H1 (cell line): Measurements from ENCODE around the gene VPS13D. TPM values are rescaled to one million over a fixed set of nuclear protein-coding genes. Genes with fewer than 3 reads are reported as not detected.

Experiments used
- CTCF ChIA-PET: fragments of 300-600 bp; sonication (Branson Sonifier 250); formaldehyde crosslinking; loops from one replicate; lab custom pipeline; 2021; ENCODE audit not compliant: partially characterized antibody; lab: Charles Lee
- POLR2A ChIA-PET: fragments of 300-600 bp; sonication (Branson Sonifier 250); formaldehyde crosslinking; loops from one replicate; lab custom pipeline; 2021; ENCODE audit warnings: inconsistent platforms; ENCODE audit not compliant: partially characterized antibody; lab: Charles Lee
- DNase-seq, 2 experiments: peaks; one replicate each; pipeline versions ENCODE4 v3.0.0 to v3.0.0-alpha.2; 2010 to 2022; ENCODE audit warnings: low spot score in 2 of 2, low read depth in 1 of 2, mixed read lengths in 1 of 2
- FAIRE-seq: peaks from 2 replicates; lab custom pipeline; 2011; peaks lifted over from hg19 to GRCh38; lab: Jason Lieb, UNC
- H2AFZ ChIP-seq: 2 replicates; pipeline ENCODE4 v1.8.1; 2012; ENCODE audit warnings: low read length, inconsistent platforms
- H2AK5ac ChIP-seq: 2 replicates; pipeline ENCODE4 v1.6.1; 2013; ENCODE audit warnings: low read depth, low read length
- H2BK120ac ChIP-seq: replicated peaks from 2 replicates; pipeline ENCODE3; 2013; ENCODE audit warnings: low read depth, low read length, inconsistent platforms
- H2BK12ac ChIP-seq: 2 replicates; pipeline ENCODE4 v1.6.1; 2013; ENCODE audit warnings: low read depth, low read length
- H2BK15ac ChIP-seq: 2 replicates; pipeline ENCODE4 v1.6.1; 2013; ENCODE audit warnings: low read length
- H2BK20ac ChIP-seq: 2 replicates; pipeline ENCODE4 v1.6.1; 2013; ENCODE audit warnings: low read length
- H2BK5ac ChIP-seq: 2 replicates; pipeline ENCODE4 v1.6.1; 2013; ENCODE audit warnings: low read depth, low read length
- H3K14ac ChIP-seq: 2 replicates; pipeline ENCODE4 v1.6.1; 2013; ENCODE audit warnings: inconsistent platforms; ENCODE audit not compliant: insufficient read length
- H3K18ac ChIP-seq: 2 replicates; pipeline ENCODE4 v1.6.1; 2013; ENCODE audit warnings: low read length; ENCODE audit errors: extremely low read depth
- H3K23ac ChIP-seq: 2 replicates; pipeline ENCODE4 v1.6.1; 2013; ENCODE audit warnings: inconsistent platforms; ENCODE audit not compliant: insufficient read length
- H3K23me2 ChIP-seq: 2 replicates; pipeline ENCODE4 v1.6.1; 2013; ENCODE audit warnings: low read depth, low read length
- H3K27ac ChIP-seq: 2 replicates; pipeline ENCODE4 v1.6.1; 2011; ENCODE audit warnings: low read depth, low read length, inconsistent platforms
- H3K27me3 ChIP-seq, 4 experiments: replicated peaks in 1 of 4; 1 replicate in 1 of 4; 2 replicates in 3 of 4; pipeline versions ENCODE4 v1.6.1 to v1.8.1; 2011 to 2013; ENCODE audit warnings: low read length in 3 of 4, mild to moderate bottlenecking in 3 of 4, inconsistent platforms in 2 of 4, mixed read lengths in 2 of 4, moderate library complexity in 1 of 4; ENCODE audit not compliant: control insufficient read depth in 3 of 4, insufficient read depth in 3 of 4; ENCODE audit errors: extremely low read depth in 1 of 4
- H3K36me3 ChIP-seq, 4 experiments: 2 replicates each; pipeline versions ENCODE4 v1.6.1 to v1.8.1; 2011 to 2013; ENCODE audit warnings: mild to moderate bottlenecking in 4 of 4, low read length in 3 of 4, moderate library complexity in 2 of 4, control low read depth in 1 of 4, inconsistent platforms in 1 of 4; ENCODE audit not compliant: insufficient read depth in 4 of 4, control insufficient read depth in 2 of 4
- H3K4ac ChIP-seq: replicated peaks from 2 replicates; pipeline ENCODE3; 2013; ENCODE audit warnings: low read length, low read depth, mixed read lengths, inconsistent platforms; ENCODE audit not compliant: insufficient read length
- H3K4me1 ChIP-seq, 4 experiments: replicated peaks in 1 of 4; 1 replicate in 1 of 4; 2 replicates in 3 of 4; pipeline versions ENCODE4 v1.6.1 to v1.8.1; 2011 to 2013; ENCODE audit warnings: low read length in 3 of 4, inconsistent platforms in 2 of 4, mixed read lengths in 1 of 4; ENCODE audit not compliant: insufficient read depth in 4 of 4, control insufficient read depth in 3 of 4
- H3K4me2 ChIP-seq, 2 experiments: 2 replicates each; pipeline versions ENCODE4 v1.6.1 to v1.8.1; 2011 to 2013; ENCODE audit warnings: low read depth in 2 of 2, low read length in 2 of 2, control low read depth in 1 of 2, inconsistent platforms in 1 of 2, mild to moderate bottlenecking in 1 of 2; ENCODE audit not compliant: insufficient read depth in 1 of 2
- H3K4me3 ChIP-seq, 4 experiments: fragments of 200-600, 300-600 bp in 1 of 4; sonication (generic), shearing (Covaris generic), sonication (Bioruptor Twin) in 1 of 4; 2 replicates each; pipeline versions ENCODE4 v1.5.1 to v1.8.1; 2011 to 2016; ENCODE audit warnings: low read length in 4 of 4, low read depth in 3 of 4, control low read depth in 2 of 4, inconsistent platforms in 2 of 4, mild to moderate bottlenecking in 2 of 4, mixed read lengths in 1 of 4, moderate library complexity in 1 of 4; ENCODE audit not compliant: insufficient read depth in 2 of 4; ENCODE audit errors: extremely low read depth in 1 of 4
- H3K56ac ChIP-seq: replicated peaks from 2 replicates; pipeline ENCODE3; 2013; ENCODE audit warnings: low read depth, mild to moderate bottlenecking, mixed read lengths, low read length, inconsistent platforms; ENCODE audit not compliant: insufficient read length
- H3K79me1 ChIP-seq: 2 replicates; pipeline ENCODE4 v1.6.1; 2013; ENCODE audit warnings: low read depth, low read length, control low read depth
- H3K79me2 ChIP-seq, 2 experiments: 2 replicates each; pipeline versions ENCODE4 v1.6.1 to v1.8.1; 2012 to 2013; ENCODE audit warnings: low read length in 2 of 2, mild to moderate bottlenecking in 2 of 2, inconsistent platforms in 1 of 2; ENCODE audit not compliant: insufficient read depth in 2 of 2, control insufficient read depth in 1 of 2
- H3K9ac ChIP-seq, 4 experiments: replicated peaks in 1 of 4; 1 replicate in 1 of 4; 2 replicates in 3 of 4; pipeline versions ENCODE4 v1.6.1 to v1.8.1; 2011 to 2013; ENCODE audit warnings: low read depth in 3 of 4, low read length in 3 of 4, control low read depth in 2 of 4, mild to moderate bottlenecking in 2 of 4, moderate library complexity in 2 of 4, inconsistent platforms in 1 of 4; ENCODE audit errors: extremely low read depth in 1 of 4
- H3K9me3 ChIP-seq, 2 experiments: 2 replicates each; pipeline versions ENCODE4 v1.6.1 to v1.8.1; 2012 to 2013; ENCODE audit warnings: mild to moderate bottlenecking in 2 of 2, moderate library complexity in 2 of 2, control low read depth in 1 of 2, inconsistent platforms in 1 of 2, low read depth in 1 of 2, low read length in 1 of 2, mixed read lengths in 1 of 2; ENCODE audit not compliant: insufficient read depth in 2 of 2
- H4K20me1 ChIP-seq, 2 experiments: replicated peaks in 1 of 2; 2 replicates each; pipeline versions ENCODE3 to v1.8.1; 2011 to 2013; ENCODE audit warnings: inconsistent platforms in 2 of 2, low read length in 2 of 2, mild to moderate bottlenecking in 1 of 2; ENCODE audit not compliant: insufficient read depth in 2 of 2, control insufficient read depth in 1 of 2
- H4K5ac ChIP-seq: 2 replicates; pipeline ENCODE4 v1.6.1; 2013; ENCODE audit warnings: low read length, low read depth, mixed read lengths, inconsistent platforms; ENCODE audit not compliant: insufficient read length
- H4K8ac ChIP-seq: 2 replicates; pipeline ENCODE4 v1.8.0; 2013; ENCODE audit warnings: mild to moderate bottlenecking, moderate library complexity, low read length, inconsistent platforms; ENCODE audit not compliant: insufficient read depth; ENCODE audit errors: extremely low read depth
- H4K91ac ChIP-seq: replicated peaks from 2 replicates; pipeline ENCODE3; 2013; ENCODE audit warnings: low read length, mixed read lengths, inconsistent platforms; ENCODE audit not compliant: insufficient read length
- HDAC2 ChIP-seq, 2 experiments: fragments of 300-600 bp in 1 of 2; sonication (generic) in 1 of 2; IDR thresholded peaks; 2 replicates each; pipeline ENCODE4 v1.6.1; 2011 to 2012; ENCODE audit warnings: low read depth in 2 of 2, low read length in 2 of 2, mild to moderate bottlenecking in 2 of 2, moderate library complexity in 2 of 2, borderline replicate concordance in 1 of 2, inconsistent platforms in 1 of 2
- JUN ChIP-seq: IDR thresholded peaks from 2 replicates; pipeline ENCODE4 v1.6.1; 2011; ENCODE audit warnings: low read depth, mild to moderate bottlenecking, improper control_type of control experiment, low read length
- NRF1 ChIP-seq: IDR thresholded peaks from 2 replicates; pipeline ENCODE4 v1.6.1; 2011; ENCODE audit warnings: mild to moderate bottlenecking, low read depth, low read length, improper control_type of control experiment
- POU5F1 ChIP-seq: IDR thresholded peaks from 2 replicates; pipeline ENCODE4 v1.6.1; 2011; ENCODE audit warnings: low read depth, mild to moderate bottlenecking, low read length, moderate library complexity
- RFX5 ChIP-seq: IDR thresholded peaks from 2 replicates; pipeline ENCODE4 v1.6.1; 2011; ENCODE audit warnings: low read depth, low read length, improper control_type of control experiment, borderline replicate concordance
- SIN3A ChIP-seq, 2 experiments: IDR thresholded peaks in 1 of 2; conservative IDR thresholded peaks in 1 of 2; 2 replicates each; pipeline ENCODE4 v1.6.1; 2011 to 2012; ENCODE audit warnings: low read length in 2 of 2, improper control_type of control experiment in 1 of 2, low read depth in 1 of 2, mild to moderate bottlenecking in 1 of 2
- SP1 ChIP-seq: IDR thresholded peaks from 2 replicates; pipeline ENCODE4 v1.6.1; 2011; ENCODE audit warnings: low read depth, low read length
- SUZ12 ChIP-seq: fragments of 200-600 bp; sonication (generic); IDR thresholded peaks from 2 replicates; pipeline ENCODE4 v1.6.1; 2012; ENCODE audit warnings: mild to moderate bottlenecking, inconsistent platforms, low read length, moderate library complexity, mixed read lengths
- TBP ChIP-seq: IDR thresholded peaks from 2 replicates; pipeline ENCODE4 v1.6.1; 2011; ENCODE audit warnings: low read depth, low read length, improper control_type of control experiment
- TEAD4 ChIP-seq: IDR thresholded peaks from 2 replicates; pipeline ENCODE4 v1.6.1; 2012; ENCODE audit warnings: low read depth, low read length, inconsistent platforms, mixed read lengths
- WGBS, 2 experiments: shearing (Covaris generic) in 1 of 2; methylation state at CpG; one replicate each; pipeline versions ENCODE4 v1.1.6 to v1.1.7; 2013 to 2015; ENCODE audit warnings: low lambda C conversion rate in 2 of 2, mixed read lengths in 2 of 2, inconsistent platforms in 1 of 2, low coverage in 1 of 2, missing lambda C conversion rate in 1 of 2; ENCODE audit not compliant: insufficient replicate concordance in 2 of 2, insufficient coverage in 1 of 2, insufficient read length in 1 of 2; ENCODE audit errors: extremely low coverage in 1 of 2, missing lambda C conversion rate in 1 of 2; 5-methylcytosine and 5-hydroxymethylcytosine counted together
- polyA plus RNA-seq, 7 experiments: library from polyadenylated mRNA; depleted of rRNA in 3 of 7; stranded (reverse) in 5 of 7; unstranded in 2 of 7; fragments of >200 nt in 5 of 7; fragments of 200-250 nt in 2 of 7; gene quantifications; 1 replicate in 5 of 7; 2 replicates in 1 of 7; 4 replicates in 1 of 7; pipeline versions ENCODE4 v1.2.1 to v1.2.3, GENCODE V29; 2011 to 2013; ENCODE audit warnings: missing spikeins in 2 of 7, mixed read lengths in 2 of 7
- total RNA-seq: library from RNA; stranded (reverse); fragmentation: NEBNext Ultra II Directional; extraction: Animal tissue kit (Norgen Biotek cat#: 25700); gene quantifications from 2 replicates; pipeline ENCODE4 v1.2.1, GENCODE V29; 2021
- TF ChIP-seq, protein P1 (sequence below): IDR thresholded peaks from 2 replicates; pipeline ENCODE4 v1.6.1; 2012; ENCODE audit warnings: inconsistent platforms
- TF ChIP-seq, protein P2 (sequence below): IDR thresholded peaks from 2 replicates; pipeline ENCODE4 v1.6.1; 2011; ENCODE audit warnings: low read depth, mild to moderate bottlenecking, low read length; ENCODE audit not compliant: insufficient read depth

Gene VPS13D
- total and polyA plus RNA-seq, 2 of the 8 experiments (the other 6 are each of a cell fraction or from before 2014, with no cell fraction given), result 10.9 to 31.2 TPM

DNA sequence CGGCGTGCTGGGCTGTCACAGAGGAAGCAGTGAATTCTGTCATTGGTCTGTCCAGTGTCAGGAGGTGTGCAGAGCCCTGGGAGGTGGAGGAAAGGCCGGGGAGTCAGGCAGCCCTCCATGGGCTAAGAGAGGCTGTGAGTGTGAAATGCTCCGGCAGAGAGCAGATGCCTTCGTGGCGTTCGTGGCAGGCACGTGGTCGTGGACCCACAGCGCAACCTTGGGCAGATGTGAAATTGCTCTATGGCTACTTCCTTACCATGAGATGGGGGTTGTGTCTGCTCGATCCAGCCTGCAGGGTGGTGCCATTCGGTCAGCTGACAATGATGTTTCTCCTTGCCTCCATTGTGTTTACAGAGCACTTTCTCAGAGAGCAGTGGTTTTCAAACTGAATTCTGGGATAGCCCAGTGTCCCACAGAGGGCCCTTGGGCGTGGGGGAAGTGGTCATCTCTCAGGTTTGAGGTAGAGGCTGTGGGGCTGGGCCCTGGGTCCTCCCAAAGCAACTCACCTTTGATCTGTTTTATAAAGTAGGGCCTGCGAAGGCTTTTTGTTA lies 35.1 kb upstream of the VPS13D start:
- CTCF ChIA-PET, result interaction anchor here (1.0 to 16.7 kb wide), 5 partner anchors 8 to 88 kb away, joined by 4 to 165 read pairs (median 8); no protein-coding TSS in a partner anchor
- Histone ChIP-seq H3K27me3 (no peaks in the 10 kb centered on the region; a peak in 1 of 7 replicates), H3K23ac (no peak overlapping the region), H3K79me1 (no peaks in the 10 kb centered on the region), H2BK12ac (no peak overlapping the region), H3K4ac (no peak overlapping the region), H3K14ac (no peak overlapping the region), H3K9ac (no peak overlapping the region), H3K36me3 (no peaks in the 10 kb centered on the region), H3K79me2 (no peaks in the 10 kb centered on the region), H3K27ac (no peak overlapping the region), H3K4me3 (no peak overlapping the region), H3K18ac (no peak overlapping the region), H4K91ac (no peak overlapping the region), H4K5ac (no peak overlapping the region), H2BK5ac (no peak overlapping the region), H2BK120ac (no peak overlapping the region), H4K8ac (no peak overlapping the region), H4K20me1 (peaks cover 0 to 1% of the 10 kb centered on the region in 2 experiments), H3K4me2 (no peak overlapping the region), H3K23me2 (0 out of 2 replicates have a peak, but pooled peaks cover 3% of the 10 kb centered on the region), H3K56ac (no peak overlapping the region), H2BK20ac (no peak overlapping the region), H3K4me1 (peaks cover 0 to 5% (median 2%) of the 10 kb centered on the region in 4 experiments; a peak in 2 of 7 replicates), H2BK15ac (no peak overlapping the region), H3K9me3 (no peaks in the 10 kb centered on the region), H2AK5ac (no peak overlapping the region), H2AFZ (no peak overlapping the region)
- FAIRE-seq (no peak), DNase-seq (no peak)
- POLR2A ChIA-PET, result no interaction called here
- TF ChIP-seq TBP, result no peak
- no peak for TF ChIP-seq JUN
- TF ChIP-seq RFX5, result no peak
- TF ChIP-seq HDAC2 (IDR thresholded peaks at IDR 0.05; ENCODE audit: borderline replicate concordance in 1 of 2, low read depth in 2 of 2, low read length in 2 of 2), result no peak
- TF ChIP-seq SP1, result no peak
- TF ChIP-seq SUZ12, result no peak
- TF ChIP-seq, protein P1, sequence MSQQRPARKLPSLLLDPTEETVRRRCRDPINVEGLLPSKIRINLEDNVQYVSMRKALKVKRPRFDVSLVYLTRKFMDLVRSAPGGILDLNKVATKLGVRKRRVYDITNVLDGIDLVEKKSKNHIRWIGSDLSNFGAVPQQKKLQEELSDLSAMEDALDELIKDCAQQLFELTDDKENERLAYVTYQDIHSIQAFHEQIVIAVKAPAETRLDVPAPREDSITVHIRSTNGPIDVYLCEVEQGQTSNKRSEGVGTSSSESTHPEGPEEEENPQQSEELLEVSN, result no peak
- no peak for TF ChIP-seq TEAD4
- no peak for TF ChIP-seq POU5F1
- TF ChIP-seq NRF1, result no peak
- TF ChIP-seq SIN3A (conservative IDR thresholded peaks at IDR 0.05 in 1 of 2, IDR thresholded peaks at IDR 0.05 in 1 of 2; ENCODE audit: low read depth in 1 of 2, low read length in 2 of 2), result no peak
- TF ChIP-seq, protein P2, sequence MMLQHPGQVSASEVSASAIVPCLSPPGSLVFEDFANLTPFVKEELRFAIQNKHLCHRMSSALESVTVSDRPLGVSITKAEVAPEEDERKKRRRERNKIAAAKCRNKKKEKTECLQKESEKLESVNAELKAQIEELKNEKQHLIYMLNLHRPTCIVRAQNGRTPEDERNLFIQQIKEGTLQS, result no peak
- 91% methylated on average over 14 of the region's 14 CpGs; no CpG with 5 or more reads in 1 of the 2 experiments for WGBS, 2 experiments
